GM19463 (cell line): ENCODE measurements around the gene TMEM255A.

ENCODE experiments used
- ATAC-seq: cut with Tn5 transposase; IDR thresholded peaks from one replicate; pipeline ENCODE4 v1.9.1; 2021; ENCODE audit warnings: mild to moderate bottlenecking, moderate library complexity; ENCODE audit not compliant: unreplicated experiment

TMEM255A gene

GRCh38 chrX:120271218-120271617 lies 40.0 kb downstream of the TMEM255A start:
- ATAC-seq: no peak

GRCh38 chrX:120270567-120270966 lies 40.7 kb downstream of the TMEM255A start:
- ATAC-seq: no peak

- ATAC-seq: peak; percentile 75
These were observed 41.8 kb downstream of the TMEM255A start for GRCh38 chrX:120269373-120270035.

GRCh38 chrX:120264341-120264740 lies 46.9 kb downstream of the TMEM255A start:
- ATAC-seq: no peak

- peak; percentile 48 for ATAC-seq
These were observed 48.2 kb downstream of the TMEM255A start for GRCh38 chrX:120262859-120263708.

- no peak for ATAC-seq
These were observed 50.9 kb downstream of the TMEM255A start for GRCh38 chrX:120260369-120260768.

GRCh38 chrX:120253784-120254183 lies 57.5 kb downstream of the TMEM255A start:
- ATAC-seq: no peak

GRCh38 chrX:120251471-120252011 lies 59.7 kb downstream of the TMEM255A start:
- no peak for ATAC-seq

GRCh38 chrX:120250522-120251271 lies 60.6 kb downstream of the TMEM255A start, which contains the start of gene ZBTB33:
Gene ZBTB33 (plus strand): TSS chrX:120250812. CDS start chrX:120253416, 2,604 bp downstream.
- ATAC-seq: peak; percentile 98

- ATAC-seq: peak; percentile 75
These were observed 66.3 kb downstream of the TMEM255A start for GRCh38 chrX:120244735-120245498.

GRCh38 chrX:120244395-120244734 lies 66.9 kb downstream of the TMEM255A start:
- ATAC-seq: no peak

GRCh38 chrX:120242813-120243212 lies 68.4 kb downstream of the TMEM255A start:
- ATAC-seq: no peak

- ATAC-seq: no peak
These were observed 72.3 kb downstream of the TMEM255A start for GRCh38 chrX:120238933-120239332.

GRCh38 chrX:120236687-120237479 lies 74.4 kb downstream of the TMEM255A start:
- ATAC-seq: no peak

- no peak for ATAC-seq
These were observed 76.0 kb downstream of the TMEM255A start for GRCh38 chrX:120235284-120235683.

- no peak for ATAC-seq
These were observed 82.9 kb downstream of the TMEM255A start for GRCh38 chrX:120228187-120228908.

- ATAC-seq: no peak
These were observed 86.9 kb downstream of the TMEM255A start for GRCh38 chrX:120224388-120224787.

GRCh38 chrX:120223374-120223773 lies 87.9 kb downstream of the TMEM255A start:
- no peak for ATAC-seq
